Islet precursor cell (in vitro differentiated cells): Measurements from ENCODE around the gene MATN4.

Experiments
- DNase-seq: peaks from one replicate; pipeline ENCODE4 v3.0.0-alpha.2; 2018

The MATN4 gene

DNA sequence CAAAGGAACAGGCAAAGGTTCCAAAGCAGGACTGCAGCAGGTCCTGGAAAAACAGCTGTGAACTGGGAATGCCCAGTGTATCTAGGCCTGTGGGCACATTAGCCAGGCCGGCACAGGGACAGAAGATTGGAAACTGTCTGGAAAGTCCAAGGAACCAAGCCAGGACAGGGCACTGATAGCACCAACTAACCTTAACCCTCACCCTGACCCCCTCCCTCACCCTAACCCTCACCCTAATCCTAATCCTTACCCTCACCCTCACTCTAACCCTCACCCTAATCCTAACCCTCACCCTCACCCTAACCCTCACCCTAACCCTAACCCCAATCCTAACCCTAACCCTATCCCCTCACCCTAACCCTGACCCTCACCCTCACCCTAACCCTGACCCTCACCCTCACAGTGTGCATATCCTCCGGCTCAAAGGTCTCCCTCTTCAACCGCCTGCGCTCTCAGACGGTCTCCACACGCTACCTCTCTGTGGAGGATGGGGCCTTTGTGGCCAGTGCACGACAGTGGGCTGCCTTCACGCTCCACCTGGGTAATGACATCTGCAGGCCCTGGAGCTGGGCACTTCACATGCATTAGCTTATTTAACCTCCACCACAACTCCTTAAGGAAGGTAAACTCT is 5.1 kb upstream of the MATN4 start:
- no peak for DNase-seq

DNA sequence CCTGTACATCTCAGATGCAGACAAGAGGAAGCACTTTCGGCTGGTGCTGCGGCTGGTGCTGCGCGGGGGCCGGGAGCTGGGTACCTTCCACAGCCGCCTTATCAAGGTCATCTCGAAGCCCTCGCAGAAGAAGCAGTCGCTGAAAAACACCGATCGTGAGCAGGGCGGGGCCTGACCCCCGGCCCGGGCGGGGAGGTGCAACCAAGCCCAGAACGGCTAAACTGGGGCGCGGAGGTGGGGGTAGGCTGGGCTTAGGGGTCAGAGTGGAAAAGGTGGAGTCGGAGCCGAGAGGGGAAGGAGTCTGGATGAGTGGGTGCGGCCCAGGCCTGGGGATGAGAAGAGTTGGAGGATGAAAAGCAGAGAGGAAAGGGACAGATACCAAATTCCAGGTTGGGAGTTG is 4.1 kb upstream of the MATN4 start:
- DNase-seq, result no peak

DNA sequence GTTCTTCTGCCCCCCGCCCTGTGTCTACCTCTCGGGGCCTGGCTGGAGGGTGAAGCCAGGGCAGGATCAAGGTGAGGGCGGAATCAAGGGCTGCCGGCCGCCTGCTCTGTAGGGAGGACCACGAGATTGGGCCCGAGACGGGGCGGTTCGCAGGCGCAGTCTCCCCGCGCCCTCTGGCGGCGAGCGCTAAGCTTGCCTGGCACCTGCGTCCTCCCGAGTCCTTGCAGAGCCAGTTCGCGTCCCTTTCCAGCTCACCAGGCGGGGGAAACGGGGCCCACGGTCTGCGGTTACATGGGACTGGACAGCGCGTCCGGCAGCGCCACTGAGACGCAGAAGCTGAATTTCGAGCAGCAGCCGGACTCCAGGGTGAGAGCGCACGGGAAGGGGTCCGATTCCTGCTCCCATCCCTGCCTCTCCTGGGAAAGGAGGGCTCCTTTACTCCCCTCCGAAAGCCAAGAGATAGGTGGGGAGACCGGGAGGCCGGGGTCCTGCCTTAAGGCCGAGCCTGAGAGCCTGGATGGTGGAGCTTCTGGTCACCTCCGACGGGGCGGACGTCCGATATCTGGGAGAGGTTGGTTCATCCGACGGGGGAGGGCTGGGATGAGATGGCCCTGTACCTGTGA is 3.6 kb upstream of the MATN4 start:
- DNase-seq, result peak; percentile 88

DNA sequence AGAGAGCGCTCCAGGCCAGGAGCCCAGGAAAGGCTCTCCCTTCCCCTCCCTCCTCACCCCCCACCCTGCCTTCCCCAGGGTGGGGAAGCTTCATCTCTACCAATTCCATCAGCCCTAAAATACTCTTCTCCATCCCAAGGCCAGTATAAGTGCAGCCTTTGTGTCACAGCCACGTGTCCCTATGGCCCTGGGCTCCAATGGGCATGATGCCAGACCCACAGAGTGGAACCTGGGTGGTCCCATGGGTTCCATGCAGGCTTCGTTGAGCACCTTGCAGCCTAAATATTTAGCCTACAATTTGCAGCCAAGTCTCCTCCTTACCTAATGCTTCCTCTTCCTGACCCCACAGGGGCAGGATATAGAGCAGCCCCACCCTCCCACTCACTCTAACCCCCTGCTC is 976 bp upstream of the MATN4 start:
- DNase-seq, result no peak

DNA sequence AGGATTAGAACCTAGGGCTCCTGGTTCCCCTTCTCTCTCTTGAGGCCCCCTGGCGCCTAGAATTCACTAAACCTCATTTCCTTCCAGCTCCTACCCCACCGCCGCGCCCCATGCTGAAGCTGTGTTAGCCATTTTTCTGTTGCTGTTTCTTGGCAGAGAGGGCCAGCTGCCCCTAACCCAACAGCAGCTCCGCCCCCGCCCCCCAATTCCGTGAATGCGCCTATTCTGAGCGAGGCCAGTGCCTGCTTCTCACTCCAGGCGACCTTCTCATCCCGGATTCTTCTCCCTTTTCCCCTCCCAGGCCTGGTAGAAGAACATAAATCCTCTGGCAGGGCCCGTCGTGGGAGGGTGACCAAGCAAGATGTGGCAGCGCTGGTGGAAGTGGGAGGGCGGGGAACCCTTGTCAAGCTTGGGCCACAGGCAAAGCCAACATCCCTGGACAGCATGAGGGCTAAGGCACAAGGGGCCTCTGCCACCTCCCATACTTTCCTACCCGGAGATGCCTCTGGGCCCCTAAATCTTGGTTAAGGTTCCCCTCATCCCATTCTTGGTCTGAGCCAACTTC is 941 bp downstream of the MATN4 start:
- DNase-seq, result no peak

DNA sequence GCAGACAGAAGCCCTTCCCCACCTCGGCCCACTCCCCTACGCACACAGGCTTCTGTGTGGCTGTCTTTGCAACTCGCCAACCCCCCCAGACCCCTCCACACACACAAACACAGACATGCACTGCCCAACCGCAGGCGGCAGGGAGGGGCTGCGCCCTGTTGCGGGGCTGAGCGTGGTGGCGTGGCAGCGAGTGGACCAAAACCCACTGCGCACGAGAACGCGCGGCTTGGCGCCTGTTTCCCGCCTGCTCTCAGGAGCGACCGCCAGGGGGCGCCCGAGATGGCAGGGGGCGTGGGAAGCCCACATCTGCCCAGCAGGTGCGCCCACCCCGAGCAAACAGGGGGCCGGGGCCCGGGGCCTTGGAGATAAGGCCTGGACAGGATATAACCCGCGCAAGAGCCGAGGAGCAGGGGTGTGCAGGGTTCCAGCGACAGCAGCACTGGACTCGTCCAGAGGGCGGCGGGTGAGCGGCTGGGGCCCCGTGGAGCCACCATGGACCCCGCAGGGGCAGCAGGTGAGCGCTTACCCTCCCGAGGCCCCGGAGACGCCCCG is 1.6 kb downstream of the MATN4 start, which contains the start of gene RBPJL:
Gene RBPJL (plus strand): TSS at position 410 of the 552 bp plus-strand sequence. CDS start 83 bp downstream, at position 493.
- no peak for DNase-seq

DNA sequence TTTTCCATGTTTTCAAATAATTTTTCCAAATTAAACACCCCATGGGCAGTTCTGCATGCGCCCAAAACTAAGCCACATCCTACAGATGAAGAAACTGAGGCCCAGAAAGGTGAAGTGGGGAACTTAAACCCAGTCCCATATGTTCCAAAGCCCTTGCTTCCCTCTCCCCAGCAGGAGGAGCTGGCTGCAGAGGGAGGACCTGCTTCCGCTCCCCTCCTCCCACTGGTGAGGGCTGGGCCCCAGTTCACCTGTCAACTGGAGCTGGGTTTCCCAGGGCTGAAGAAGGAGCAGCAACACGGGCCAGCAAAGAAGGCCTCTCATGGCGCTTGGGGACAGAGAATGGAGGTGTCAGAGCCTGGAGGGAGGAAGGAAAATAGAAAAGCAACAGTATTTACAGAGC is 2.8 kb downstream of the MATN4 start:
- DNase-seq, result no peak

DNA sequence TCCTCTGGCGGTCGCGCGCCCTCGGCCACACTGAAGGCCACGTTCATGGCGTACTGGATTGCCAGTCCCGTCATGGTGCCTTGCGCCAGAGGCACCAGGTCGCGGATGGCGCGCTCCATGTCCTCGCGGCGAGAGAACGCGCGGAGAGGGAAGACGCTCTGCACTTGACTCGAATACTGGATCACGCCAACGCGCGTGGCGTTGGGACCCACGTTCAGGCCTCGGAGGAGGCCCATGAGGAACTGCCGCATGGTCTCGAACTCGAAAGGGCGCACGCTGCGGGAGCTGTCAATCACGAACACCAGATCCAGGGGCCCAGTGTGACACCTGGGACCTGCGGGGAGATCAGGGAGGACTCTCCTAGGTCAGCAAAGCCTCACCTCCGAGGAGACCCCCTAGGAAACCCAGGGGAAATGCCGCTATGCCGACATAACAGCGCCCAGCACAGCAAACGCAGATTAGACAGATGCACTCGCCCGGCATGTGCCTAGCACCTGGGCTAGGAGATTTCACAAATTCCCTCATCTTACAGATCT is 3.6 kb downstream of the MATN4 start:
- DNase-seq, result no peak

DNA sequence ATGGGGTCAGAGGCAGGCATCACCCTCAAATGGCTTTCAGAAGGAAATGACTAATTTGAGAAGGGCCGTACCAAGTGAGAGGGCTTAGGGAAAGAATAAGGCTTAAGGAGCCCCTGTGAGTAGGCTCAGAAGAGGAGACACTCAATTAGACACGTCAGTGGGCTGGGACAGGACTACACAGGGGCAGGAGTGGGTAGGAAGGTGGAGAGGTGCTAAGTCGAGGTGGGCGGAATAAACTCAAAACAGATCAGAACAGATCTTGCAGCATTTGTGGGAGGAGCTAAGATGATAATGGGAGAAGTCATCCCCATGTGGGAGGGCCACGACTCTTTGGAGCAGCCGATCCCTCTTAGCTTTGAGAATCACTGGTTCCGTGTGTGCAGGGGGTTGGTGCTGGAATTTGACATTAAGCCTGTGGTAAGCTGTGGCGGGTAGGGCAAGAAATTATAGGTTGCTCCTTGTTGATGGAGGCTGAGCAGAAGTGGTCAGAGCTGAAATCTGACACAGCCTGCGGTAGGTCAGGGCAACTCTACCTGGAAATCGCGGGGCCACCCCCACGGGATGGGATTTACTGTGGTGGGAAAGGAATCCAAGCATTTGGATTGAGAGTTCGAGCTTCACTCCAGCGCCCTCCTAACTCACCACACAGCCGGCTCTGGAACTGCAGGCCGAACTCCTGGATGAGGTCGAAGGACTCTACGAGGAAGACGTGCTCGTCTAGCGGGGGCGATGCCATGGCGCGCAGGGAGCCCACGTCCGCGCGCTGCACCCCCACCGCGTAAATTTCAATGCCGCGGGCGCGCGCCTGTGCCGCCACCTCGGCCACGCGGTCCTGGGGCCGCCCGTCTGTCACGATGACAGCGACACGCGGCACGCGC is 4.3 kb downstream of the MATN4 start:
- DNase-seq, result no peak

DNA sequence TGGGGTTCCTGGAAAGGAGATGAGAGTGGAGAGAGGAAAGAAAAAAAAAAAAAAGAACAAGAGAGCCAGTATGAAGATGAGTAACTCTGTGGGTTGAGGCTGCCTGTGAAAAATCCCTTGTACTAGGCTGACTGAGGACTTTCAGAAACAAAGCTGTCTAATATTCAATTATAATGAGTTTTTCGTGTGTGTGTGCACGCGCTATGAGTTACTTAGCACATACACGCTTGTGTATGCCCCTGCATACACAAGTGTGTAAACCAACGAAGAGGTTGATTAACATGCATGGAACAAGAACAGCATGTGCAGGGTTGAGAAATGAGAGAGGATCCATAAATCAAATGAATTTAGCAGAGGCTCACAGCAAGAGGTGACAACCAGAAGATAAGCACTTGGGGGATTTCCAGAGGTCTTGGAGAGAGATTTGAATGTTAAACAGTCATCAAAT is 6.3 kb downstream of the MATN4 start:
- DNase-seq, result no peak

DNA sequence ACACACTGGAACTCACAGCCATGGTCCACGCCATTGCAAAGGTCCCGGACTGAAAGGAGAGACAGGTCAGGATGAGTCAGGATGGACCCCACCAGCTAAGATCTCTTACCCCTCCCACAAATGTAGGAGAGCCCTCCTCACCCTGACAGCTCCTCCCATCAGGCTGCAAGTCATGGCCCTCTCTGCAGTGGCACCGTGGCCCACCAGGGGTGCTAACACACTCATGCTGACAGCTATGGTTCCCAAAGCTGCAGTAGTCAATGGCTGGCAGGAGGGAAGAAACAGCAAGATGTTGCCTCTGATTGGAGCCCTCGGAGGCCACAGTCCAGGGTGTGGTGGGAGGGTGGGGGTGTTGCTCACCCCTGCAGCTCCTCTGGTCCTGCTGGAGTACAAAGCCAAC is 7.1 kb downstream of the MATN4 start:
- peak; percentile 91 for DNase-seq

DNA sequence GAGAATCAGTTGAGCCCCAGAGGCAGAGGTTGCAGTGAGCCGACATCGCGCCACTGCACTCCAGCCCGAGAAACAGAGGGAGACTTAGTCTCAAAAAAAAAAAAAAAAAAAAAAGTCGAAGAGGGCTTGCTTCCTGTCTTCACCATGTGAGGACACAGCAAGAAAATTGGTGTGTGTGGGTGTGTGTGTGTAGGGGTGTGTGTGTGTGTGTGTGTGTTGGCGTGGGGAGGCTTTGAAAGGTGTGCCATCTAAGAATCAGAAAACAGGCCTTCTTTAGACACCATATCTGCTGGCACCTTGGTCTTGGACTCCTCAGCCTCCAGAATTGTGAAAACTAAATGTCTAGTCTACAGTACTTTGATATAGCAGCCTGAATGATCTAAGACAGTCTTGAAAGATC is 8.3 kb downstream of the MATN4 start:
- no peak for DNase-seq

DNA sequence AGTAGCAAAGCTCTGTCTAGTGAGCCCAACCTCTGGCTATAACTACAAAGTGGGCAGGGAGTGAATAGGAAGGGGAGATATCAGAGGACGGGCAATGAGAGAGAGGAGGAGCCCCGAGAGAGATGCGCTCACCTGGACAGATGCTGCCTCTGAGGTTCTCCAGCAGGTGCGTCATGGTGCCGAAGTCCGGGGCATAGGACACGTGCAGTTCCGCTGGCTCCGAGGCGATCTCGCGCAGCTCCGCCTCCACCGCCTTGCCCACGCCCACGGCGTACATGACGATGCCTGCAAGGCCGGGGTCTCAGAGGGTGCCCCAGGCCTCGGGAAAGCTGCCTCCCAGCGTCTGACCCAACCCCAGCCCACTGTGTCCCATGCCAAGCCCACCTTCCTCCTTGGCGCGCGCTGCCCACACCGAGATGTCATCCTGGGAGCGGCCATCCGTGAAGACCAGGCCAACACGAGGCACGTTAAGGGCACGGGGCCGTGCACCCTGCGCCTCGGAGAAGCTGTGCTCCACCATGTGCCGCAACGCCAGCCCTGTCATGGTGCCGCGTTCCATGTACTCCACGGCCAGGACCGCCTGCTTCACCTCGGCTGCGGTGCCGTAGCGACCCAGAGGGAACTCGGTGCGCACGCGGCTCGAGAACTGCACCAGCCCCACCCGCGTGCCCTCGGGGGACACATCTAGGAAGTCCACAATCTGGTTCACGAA is 10.2 kb downstream of the MATN4 start:
- no peak for DNase-seq

DNA sequence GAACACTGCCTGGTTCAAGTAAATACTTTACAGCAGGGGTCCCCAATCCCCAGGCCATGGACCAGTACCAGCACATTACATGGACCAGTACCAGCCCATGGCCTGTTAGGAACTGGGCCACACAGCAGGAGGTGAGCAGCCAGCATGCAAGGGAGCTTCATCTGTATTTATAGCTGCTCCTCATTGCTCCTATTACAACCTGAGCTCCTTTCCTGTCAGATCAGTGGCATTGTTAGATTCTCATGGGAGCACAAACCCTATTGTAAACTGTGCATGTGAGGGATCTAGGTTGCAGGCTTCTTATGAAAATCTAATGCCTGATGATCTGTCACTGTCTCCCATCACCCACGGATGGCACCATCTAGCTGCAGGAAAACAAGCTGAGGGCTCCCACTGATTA is 13.4 kb downstream of the MATN4 start:
- DNase-seq, result no peak

DNA sequence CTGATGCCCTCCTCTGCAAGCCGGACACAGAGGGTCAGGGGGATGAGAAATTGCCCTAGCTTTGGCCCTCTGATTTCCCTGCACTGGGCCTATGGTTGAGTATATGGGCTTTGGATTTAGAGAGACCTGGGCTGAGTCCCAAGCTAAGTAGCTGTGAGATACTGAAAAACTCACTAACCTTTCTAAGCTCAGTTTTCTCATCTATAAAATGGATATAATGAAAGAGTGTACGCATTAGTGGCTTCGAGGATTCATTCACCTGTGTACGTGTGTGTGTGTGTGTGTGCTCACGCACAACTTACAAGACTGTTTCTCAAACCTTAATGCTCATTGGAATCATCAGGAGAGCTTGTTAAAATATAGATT is 14.1 kb downstream of the MATN4 start:
- no peak for DNase-seq

DNA sequence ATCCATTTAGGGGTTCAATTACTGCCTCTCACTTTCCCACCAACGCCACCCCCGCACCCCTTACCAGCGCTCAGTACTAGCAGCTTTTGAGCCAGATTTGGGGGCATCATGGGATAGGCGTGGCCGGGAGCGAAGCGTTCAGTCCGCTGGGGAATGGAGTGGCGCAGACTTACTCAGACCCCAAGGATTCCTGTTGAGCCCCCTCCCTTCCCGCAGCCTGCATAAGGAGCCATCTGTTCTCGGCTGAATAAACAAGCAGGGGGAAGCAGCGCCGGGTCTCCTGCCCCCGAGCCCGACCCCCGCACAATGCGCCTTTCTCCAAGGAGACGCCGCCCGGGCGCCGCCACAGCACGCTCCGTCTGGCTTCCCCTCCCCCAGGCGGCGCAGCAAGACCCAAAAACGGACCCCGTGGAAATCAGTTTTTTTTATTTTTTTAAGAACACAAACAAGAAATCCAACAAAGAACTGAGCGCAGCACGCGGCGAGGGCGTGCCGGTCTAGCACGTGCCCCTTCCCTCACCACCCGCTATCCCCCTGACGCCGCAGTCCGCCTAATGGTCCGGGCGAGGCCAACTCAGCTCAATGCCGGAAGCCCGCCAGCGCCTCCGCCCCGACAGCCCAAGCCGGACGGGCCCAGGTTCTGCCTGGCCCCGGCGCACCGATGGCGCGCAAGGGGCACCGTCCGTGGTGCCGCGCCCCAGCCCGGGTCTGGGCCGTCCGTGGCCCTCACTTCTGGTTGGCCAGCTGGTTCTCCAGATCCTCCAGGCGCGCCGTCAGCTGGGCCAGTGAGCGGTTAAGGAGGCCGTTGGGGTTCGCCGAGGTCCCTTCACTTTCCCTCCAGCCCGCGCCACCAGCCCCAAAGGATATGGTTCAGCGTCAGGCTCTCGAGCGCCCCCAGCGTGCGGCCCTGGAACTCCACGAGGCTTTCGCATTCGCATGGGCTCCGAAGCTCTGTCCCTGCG is 14.8 kb downstream of the MATN4 start:
- peak; percentile 91 for DNase-seq

DNA sequence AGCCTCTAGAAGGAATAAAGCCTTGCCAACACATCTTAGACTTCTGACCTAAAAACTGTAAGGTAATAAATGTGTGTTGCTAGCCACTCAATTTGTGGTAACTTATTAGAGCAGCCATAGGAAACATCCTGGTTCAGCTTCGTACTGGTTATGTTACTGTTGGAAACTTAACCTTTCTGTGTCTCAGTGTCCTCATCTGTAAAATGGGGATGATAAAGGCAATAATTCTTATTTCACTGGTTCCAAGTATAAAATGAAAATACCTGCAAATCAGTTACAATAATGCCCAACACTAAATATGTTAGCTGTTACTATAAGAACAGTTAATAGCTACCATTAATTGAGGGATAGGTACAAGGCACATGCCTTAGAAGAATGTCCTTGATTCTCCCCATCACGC is 15.8 kb downstream of the MATN4 start:
- no peak for DNase-seq

DNA sequence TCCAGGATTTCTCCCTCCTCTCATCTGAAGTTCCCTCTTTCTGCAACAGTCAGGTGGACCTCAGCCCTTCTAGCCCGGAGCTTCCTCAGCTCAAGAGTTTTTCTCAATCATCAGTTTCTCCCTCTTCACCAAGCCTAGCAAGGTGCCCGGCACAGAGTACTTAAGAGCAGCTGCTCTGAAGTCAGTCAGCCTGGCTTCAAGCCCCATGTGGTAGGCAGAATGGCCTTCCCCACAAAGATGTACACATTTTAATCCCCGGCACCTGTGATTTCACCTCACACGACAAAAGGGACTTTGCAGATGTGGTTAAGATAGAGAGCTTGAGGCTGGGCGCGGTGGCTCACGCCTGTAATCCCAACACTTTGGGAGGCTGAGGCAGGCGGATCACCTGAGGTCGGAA is 16.6 kb downstream of the MATN4 start:
- no peak for DNase-seq

DNA sequence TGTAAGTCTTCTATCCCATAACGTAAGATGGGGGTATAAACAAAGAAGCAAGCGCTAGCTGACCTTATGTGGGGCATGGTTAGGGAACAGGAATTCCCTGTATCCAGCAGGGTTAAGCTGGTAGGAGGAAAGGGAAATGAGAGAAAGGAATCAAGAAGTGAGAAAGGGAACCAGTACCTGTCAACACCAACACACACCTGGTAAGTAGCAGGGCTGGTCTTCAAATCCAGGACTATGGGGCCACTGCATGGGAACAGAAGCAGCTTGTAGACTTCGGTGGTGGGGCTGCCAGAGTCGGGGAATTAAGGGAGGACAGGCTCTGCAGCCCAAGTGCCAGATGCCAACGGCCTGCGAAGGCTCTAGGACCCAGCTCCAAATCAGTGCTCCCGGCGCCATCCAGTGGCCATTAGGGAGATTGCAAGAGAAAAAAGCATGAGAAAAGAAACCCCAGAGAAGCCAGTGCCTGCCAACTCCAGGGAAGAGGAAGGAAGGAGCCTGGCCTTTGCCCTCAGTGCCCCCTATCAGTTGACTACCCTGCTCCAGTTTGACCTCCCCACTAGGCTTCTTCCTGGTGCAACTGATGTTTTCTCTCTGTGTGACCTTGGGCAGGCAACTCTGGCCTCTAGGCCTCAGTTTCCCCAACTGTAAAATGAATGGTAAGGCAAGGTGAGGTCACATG is 17.3 kb downstream of the MATN4 start:
- peak; percentile 90 for DNase-seq

DNA sequence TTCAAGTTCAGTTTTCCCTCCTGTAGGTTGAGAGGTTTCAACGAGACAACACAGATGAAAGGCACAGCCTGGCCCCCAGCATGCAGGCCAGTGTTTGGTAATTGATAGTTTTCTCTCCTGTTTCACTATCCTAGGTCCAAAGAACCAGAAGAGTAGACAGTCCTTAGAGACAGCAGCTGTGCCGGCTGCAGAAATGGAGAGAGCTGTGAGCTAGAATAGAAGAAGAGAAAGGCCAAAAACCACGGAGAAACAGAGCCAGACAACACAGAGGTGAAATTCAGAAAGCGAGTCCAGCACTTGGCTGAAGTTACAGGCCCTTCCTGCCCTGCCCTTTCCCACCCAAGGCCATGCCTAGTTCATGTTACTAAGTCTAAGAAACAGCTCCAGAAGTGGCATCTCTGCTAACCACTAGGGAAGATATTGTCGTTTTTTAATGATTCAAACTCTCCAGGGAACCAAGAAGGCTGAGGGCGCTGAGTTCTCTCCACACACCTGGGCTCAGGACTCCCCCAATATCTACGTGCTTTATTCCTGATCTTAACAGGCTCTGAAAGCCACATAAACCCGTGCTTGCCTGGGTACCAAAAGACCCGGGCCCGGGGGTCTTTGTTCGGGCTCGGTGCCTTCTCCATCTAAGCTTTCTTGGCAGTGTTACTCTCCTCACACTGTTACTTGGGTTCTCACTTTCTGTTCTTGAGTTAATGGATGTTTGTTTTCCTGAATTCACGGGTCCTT is 18.0 kb downstream of the MATN4 start:
- DNase-seq, result peak; percentile 33
